NCI-H1694 (cell line): ENCODE data around the gene SLC2A9.
"Not testable (repeated sequence)": the region's sequence is repeated elsewhere in the genome, so short reads cannot be mapped to it uniquely, and the experiment has no call there.

ENCODE experiments used
- DNase-seq: peaks from one replicate; lab custom pipeline; 2025; lab: John Stamatoyannopoulos, UW

SLC2A9 gene

DNA sequence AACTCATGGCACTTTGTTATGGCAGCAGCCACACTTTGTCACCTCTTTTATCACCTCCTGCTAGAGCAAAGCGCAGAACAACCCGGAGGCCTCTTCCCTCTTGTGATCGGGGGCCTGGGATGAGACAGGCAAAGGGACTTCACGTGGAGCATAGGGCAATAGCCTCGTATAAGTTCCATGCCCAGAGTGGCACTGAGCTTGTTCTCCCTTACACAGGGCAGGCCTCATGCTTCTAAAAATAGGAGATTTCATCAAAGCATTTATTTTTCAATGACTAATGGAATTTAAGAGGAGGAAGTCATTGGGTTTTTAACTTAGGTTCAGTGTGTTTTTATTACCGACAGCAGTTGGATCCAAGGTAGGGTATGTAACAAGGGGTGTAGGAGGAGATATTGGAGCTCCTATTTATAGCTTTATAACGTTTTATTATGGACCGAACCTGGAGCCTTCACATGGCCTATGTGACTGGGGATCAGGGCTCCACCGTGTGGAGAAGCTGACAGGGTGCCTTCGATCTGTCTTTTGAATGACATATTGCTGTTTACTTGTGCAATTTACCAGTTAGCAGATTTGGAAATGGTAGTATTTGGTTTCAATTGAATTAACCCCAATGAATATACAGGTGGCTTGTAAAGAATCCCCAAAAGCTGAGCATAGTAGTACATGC is 93.8 kb downstream of the SLC2A9 start:
- no peak for DNase-seq

DNA sequence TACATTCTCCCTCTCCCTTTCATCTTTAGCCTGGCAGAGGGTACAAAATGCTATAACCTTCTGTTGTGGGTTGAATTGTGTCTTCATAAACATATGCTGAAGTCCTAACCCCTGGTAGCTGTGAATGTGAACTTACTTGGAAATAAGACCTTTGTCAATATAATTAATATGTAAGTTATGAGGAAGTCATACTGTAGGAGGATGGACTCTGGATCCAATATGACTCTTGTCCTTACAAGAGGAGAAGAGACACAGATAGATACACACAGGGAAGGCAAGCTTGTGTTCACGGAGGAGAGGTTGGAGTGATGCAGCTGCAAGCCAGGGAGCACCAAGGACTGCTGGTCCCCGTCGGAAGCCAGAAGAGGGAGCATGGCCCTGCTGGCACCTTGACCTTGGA is 94.7 kb downstream of the SLC2A9 start:
- DNase-seq = no peak

DNA sequence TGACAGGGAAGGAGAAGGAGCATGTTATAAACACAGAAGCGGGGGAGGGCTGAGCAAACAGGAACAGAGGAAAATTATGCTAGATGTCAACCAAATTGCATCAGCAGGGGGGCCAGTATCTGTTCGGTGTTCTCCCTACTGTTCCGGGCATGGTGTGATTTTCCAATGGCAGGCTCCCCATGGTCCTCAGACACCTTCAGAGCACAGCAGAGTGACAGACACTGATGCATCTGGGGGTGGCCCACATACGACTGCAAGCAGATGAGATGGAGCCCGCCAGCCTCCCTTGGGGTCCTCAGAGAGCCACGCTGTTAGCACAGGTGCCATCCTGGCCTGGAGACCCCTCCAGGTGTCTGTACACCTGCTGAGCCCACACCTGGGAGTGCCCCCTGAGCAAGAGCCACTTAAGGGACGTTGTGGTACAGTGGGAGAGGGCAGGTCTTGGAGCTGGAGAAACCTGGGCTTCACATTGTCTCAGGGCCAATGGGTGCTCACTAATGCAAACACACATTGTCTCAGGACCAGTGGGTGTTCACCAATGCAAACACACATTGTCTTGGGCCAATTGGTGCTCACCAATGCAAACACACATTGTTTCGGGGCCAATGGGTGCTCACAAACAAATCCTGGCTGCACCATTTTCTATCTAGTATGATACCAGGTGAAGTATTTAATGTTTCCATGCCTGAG is 95.4 kb downstream of the SLC2A9 start:
- DNase-seq = no peak

DNA sequence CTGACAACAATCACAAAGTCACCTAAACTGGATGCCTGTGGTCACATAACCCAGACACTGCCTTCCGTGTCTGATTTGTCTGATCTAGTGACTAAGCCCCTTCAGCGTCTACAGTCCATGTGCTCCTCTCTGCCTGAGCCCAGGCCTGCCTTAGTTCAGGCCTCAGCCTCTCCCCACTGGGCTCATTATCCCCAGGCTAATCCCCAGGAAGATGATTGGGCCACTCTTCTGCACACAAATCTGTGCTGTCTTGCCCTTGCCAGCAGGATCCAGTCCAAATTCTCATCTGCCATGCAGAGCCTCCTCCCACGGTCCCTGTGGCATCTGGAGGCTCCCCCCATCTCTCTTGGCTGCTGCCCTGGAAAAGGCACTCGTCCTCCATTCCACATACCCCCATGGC is 96.5 kb downstream of the SLC2A9 start:
- peak; percentile 84 for DNase-seq

DNA sequence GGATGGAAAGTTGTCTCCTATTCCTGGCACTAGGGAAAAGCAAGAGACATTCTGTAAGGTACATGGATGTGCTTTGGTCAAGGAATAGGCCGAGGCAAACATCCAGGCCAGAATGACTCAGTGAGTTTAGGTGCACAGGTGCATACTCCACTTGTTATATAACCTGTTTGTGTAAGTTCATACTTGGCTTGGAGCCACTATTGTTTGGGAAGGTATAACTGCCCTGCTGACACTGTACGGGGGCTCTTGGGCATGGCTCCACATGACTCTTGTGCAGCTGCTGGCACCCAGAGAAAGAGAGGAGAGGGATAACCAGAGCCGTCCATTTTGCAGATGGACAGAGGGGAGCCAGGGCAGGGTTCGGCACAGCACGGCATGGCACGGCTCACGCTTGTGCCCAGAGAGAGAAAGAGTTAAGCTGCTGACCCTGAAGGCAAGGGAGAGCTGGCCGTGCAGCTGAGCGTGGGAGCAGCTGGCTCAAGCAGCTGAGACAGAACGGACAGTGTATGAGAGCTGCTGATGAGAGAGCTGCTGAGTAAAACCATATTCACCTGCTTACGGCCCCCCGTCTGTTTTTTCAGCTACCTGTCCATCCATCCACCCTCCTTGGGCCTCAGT is 98.0 kb downstream of the SLC2A9 start:
- DNase-seq = no peak

DNA sequence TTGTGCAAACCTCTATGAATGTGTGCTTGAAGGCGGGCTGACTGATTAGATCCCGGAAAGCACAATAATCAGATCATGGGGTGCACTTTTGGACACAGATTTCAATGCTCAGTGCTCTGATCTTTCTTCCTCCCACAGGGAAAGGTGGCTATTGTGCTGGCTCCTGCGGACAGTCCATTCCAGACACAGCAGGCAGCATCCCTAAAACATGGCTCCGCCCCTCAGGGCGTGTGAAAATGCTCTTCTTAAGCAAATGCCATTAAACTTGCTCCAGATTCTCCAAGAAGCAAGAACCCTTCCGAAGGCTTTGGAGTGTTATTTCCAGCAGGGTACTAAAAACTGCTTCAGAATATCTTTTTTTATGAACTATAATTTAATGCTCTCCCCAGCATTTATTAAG is 100.0 kb downstream of the SLC2A9 start:
- no peak for DNase-seq

DNA sequence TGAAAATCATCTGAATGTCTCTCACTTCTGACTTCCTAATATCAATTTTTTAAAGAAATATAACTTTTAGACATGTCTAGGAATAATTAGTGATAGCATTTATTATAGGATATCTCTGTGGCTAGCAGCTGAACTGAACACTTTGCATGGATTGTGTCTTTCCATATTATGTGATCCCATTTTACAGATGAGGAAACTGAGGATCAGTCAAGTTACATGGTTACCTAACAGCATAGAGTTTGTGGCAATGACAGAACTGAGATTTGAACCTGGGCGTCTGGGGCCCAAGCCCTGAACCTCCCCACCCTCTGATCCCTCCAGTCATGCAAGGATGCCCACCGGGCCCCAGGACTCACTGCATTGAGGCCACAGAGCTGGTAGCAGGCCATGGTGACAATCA is 101.3 kb downstream of the SLC2A9 start:
- no peak for DNase-seq

DNA sequence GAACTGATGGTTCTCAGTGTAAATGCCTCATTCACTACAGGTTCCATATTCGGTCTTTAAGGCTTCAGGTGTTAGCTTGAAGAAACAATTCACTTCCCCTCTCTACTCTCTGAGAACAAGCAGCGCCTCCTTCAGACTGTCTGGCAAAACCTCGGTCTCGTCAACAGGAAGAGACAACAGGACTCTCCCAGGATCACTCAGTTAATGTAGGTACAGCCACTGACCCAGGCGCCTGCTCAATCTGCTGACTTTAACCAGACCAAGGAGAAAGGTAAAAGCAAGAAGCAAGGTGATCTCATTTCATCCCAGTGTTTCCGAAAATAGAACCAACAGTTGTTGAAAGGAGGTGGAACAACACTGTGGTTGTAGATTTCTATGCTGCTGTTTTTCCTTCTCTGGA is 102.2 kb downstream of the SLC2A9 start:
- no peak for DNase-seq

DNA sequence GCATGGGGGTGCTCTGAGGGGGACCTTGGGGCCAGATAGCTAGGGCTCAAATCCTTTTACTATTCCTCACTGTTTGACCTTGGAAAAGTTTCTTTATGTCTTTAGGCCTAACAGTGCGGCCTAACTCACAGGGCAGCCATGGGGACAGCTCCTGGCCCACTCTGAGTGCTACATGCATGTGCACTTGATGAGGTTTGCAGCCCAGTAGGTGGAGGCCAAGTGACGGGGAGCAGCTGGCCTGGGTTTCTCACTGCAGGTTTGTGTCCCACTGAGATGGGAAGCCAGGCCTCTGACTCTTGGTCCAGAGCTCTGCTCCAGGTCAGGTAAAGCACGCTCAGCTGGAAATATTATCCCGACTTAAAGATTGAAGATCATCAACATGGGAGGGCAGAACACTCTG is 102.8 kb downstream of the SLC2A9 start:
- DNase-seq = no peak

DNA sequence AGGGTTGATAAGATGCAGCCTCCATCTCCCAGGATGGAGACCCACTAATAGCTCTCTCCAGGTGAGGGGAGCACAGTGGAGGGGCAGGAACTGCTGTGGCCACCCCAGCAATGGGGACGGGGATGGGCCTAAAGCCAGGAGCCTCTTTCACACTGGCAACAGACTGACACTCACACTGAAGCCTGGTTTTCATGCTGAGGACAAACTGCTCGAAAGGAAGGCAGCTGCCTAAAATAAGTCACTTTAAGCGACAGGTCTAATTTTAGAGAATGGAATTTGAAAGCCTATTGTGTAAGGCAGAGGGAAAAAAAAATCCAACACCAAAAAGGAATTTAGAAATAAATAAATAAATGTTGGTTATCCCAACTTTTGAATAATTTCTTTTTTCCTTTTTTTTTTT is 104.4 kb downstream of the SLC2A9 start:
- DNase-seq = no peak

DNA sequence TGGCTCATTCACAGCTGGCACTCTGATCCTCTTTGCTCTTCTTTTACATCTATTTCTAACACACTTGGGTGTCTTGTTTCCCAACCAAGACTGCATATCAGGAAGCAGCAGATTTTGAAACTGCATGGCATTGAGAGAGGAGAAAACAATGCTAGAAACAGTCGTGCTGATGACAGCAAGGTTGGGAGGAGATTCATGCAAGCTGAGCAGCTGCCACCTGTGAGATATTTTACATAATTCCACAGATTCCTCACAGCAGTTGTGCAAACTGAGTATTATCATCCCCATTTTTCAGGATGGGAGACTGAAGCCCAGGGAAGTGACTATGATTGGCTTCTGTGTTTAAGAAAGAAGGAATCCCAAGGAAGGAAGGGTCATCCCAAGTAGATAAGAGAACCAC is 105.0 kb downstream of the SLC2A9 start:
- no peak for DNase-seq

DNA sequence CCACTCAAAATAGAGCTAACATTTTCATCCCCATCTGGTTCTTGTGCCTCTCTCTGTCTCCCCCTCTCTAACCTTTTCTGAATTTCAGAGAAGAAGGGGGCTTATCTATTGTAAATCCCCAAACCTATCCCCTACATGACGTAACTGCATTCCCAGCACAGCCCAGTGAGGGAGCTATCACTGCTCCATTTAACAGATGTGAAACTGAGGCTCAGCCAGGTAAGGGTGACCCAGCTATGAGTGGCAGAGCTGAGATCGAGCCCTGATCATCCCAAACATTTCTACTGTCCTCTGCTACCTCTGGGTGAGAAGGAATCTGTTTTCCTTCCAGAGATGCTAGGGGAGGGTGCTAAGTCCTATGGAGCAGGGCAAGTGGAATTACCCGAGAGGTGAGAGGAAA is 107.5 kb downstream of the SLC2A9 start:
- DNase-seq = no peak

DNA sequence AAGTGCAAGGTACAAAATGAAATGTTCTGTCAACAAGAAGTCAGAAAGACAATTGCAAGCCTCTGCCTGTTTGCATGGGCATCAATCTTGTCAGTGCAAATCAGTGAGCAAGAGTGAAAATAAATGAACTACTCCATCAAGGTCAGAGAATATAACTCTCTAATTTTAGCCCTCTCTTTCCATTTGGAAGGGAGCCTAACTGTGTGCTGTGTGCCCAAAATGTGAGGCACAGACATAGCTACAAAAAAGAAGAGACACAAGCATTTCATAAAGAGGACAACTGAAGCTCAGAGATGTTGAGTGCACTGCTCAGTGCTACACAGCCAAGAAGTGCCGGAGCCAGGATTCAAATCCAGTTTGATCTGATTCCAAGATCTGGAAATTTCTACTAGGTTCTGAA is 114.3 kb downstream of the SLC2A9 start:
- no peak for DNase-seq

DNA sequence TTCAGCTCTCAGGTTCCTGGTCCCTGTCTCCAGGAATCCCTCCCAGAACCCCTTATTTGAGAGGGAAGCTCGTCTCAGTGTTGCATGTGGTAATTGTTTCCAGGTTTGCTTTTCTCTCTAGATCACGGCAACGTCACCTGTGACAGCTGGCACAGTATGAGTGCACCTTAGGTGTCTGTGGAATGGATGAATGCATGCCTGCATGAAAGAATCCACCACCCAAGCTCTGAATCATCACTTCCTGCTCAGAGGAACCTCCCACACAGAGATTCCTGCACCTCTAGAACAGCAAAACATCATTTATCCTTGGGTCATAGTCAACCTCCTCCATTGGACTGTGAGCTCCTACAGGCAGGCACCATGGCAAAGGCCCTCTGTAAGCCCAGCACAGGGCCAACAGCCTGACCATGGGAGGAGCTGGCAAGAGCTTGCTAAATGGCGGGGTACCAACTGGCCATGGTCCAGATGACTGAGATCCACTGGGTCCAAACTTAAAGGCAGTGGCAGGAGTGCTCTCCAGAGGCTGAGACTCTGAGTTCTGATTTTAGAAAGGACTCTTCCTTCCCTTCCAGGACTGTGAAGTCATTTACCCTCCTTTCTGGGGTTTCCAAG is 116.2 kb downstream of the SLC2A9 start:
- no peak for DNase-seq

DNA sequence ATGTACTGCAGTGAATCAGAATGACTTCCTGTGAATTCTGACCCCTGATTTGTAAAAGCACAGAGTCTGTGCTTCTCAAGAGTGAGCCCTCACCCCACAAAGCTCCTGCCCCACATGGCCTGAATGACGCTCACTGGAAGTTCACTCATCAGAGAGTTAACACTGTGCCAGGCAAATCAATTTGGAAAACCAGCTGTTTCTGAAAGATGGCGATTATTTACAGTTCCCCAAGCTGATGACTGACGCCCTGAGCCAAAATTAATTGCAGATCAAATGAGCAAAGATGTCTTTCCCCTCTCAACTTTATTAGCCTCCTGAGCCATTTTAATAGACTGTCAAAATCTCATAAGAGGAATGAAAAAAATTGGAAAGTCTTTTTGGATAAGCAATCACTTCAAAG is 118.0 kb downstream of the SLC2A9 start:
- peak; percentile 54 for DNase-seq

DNA sequence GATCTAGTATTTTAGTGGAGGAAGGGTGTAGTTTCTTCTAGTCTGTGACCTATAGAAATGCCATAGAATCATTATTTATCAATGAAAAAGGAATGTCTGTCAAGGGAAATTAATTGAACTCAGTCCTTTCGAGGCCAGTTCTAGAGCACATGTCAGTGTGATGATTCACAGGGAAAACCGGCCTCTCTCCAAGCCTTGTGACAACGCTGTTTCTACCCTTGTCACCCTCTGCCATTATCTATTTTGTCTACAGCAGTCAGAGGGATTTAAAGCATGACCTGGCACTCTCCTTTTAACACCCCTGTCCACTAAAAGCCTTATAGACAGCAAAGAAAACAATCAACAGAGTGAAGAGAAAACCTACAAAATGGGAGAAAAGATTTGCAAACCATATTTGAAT is 120.0 kb downstream of the SLC2A9 start:
- no peak for DNase-seq

DNA sequence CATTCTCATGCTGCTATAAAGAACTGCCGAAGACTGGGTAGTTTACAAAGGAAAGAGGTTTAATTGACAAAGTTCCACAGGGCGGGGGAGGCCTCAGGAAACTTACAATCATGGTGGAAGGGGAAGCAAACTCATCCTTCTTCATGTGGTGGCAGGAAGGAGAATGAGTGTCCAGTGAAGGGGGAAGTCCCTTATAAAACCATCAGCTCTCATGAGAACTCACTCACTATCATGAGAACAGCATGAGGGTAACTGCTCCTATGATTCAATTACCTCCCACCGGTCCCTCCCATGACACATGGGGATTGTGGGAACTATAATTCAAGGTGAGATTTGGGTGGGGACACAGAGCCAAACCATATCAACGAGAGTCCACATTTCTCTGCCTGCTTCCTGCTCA is 120.7 kb downstream of the SLC2A9 start:
- DNase-seq = not testable (repeated sequence)

DNA sequence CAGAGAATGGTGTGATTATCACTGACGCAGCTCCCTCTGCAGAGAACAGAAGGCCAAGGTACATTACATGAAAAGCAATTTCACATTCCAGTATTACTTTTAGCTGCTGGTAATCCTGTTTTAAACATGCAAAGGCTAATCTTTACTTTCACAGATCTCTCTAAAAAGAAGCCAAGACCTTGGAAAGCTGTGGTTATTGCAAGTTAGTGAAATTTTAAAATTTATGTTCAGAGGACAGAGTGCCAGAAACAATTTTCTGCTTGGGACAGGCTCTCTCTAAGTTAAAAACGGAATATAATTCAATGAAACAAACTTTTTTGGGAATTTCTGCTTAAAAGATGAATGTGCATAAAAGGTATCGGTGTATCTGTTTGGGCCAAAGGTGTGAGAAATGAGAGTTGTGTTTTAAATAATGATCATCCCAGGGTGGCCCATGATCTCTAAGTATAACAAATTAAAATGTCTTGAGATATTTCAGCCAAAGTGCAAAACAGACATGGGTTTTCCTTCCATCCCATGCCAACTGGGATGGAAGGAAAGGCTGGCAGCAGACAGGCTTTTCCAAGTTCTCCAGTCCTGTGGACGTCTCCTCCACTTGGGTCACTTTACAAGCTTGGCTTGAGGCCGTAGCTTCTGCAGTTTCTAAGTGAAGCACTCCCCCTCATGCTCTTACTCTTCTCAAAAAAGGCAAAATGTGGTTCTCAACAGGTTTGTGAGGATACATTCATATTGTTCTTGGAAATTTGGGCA is 121.8 kb downstream of the SLC2A9 start:
- DNase-seq = no peak

DNA sequence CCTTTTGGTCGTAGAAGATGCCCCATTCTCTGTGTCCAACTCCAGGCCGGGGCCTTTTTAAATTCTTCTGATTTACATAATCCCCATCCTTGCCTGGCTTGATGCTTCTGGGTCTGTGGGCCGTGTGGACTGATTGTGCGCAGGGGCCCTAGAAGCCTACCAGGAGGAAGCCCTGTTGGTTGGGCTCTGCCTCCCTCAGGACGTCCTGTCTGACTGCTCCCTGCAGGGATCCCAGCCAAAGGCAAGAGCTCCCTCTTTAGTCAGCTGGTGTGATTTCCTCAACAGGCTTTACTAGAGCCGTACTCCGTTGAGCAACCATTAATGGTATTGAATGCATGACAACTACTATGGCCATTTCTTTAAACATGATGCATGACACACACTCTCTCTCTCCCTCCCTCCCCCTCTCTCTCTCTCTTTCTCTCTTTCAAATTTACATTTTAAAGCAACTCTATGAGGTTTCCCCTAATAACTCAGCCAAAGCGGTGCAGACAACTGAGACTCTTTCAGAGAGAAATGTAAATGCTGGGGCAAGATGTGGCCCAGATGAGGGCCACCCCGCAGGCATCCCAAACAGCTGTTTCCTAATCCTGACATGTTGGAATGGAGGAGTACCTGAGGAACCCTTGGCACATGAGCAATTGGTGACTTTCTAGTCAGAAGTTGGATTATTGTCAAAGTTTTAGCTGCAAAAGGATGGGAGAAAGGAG is 122.5 kb downstream of the SLC2A9 start:
- DNase-seq = peak; percentile 7

DNA sequence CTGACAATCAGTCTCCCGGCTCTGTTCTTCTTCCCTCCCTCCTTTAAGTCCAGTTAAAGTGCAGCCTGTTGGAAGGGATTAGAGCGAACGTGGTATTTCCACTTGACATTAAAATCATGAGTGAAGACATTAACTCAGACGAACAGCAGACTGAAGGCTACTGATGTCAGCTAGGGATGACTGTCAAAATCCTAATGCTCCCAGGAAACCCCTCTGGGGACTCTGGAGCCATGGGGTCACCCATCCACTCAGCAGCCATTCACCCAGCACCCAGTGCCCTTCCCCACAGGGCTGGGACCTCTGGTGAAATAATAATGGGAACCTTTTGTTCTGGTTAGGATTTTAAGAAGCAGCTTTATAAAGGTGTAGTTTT is 126.0 kb downstream of the SLC2A9 start:
- DNase-seq = no peak

DNA sequence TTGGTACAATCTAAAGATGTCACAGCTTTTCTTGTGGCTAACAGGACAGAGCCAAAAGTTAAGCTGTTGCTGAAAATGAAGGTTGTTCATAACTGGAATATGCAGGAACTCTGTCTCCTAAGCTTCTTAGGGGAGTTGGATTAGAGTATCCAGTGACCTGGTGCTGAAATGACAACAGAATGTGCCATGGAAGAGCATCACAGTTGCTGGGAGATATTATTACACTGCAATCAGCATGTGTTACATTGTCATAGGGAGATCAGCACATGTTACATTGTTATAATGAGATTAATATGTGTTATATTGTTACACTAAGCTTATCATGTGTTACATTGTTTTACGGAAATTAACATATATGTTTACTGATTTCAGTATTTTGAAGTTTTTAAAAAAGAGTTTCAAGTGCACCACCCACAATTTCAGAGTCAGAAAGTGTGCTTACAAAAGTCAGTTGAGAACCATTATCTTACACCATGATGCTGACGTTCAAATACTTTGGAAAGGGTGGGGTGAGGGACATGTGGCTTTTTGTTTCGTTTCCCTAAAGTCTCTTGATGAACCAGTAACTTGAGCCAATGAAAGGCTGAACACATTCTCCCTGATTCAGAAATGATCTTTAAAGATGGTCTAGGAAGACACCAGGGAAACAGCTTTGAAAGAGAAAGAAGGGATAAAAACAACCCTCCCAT is 126.5 kb downstream of the SLC2A9 start:
- DNase-seq = no peak
